NCI-H748 treated with DMSO at 0.1 percent for 48 hours (cell line): ENCODE results near the gene MRGPRD.
A peak's percentile ranks its signal among the peaks of the same experiment; 100 is the strongest.

Experiments
- DNase-seq: peaks from one replicate; lab custom pipeline; 2025; lab: John Stamatoyannopoulos, UW

Gene MRGPRD

DNA sequence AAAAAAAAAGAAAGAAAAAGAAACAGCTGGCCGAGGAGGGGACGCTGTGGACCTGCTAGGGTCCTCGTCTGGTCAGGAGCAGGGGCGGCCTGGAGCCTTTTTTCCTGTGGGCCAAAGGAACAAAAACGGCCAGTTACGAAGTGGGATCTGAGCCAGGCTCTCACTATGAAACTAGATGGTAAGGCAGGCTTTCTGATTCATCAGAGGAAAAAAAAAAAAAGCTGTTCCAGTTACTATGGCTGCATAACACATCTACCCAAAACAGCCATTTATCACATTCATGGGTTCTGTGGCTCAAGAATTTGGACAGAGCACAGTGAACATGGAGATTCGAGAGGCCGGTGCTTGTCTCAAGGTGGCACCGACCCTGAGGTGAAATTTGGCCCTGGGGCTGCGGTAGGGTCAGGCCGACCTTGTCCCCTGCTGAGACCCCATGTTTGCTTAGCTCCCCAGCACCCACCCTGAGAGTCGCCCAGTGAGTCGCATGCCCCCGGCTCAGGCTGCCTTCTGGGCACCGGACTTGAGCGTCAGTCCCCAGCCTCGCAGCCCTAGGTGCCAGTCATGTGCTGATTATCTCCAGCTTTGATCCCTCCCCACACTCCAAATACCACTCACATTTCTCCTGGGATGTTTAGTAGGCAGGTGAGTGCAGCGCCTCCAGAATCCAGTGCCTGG, 34.2 kb downstream of the MRGPRD start:
- no peak for DNase-seq

DNA sequence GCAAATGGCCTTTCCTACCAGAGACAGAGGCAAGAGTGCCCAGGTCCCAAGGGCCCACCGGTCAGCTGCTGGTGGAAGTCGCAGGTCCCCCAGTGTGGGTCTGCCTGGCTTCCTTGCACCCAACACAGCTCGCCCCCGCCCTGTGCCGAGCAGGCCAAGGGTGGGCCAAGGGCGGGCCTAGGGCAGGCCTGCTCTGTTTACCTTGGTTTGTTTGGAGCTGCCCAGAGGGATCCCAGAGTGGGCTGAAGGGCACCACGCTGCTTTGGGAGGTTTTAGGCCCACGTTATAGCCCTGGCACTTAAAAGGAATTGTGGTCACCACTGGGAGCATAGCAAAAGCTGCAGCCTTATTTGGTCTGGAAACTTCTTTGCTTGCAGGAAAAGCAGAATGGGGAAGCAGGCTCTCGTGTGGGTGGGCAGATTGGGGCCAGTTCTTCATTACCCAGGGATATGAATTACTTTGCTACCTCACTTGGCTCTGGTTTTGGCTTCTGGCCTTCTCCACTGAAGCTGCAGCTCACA, 38.0 kb downstream of the MRGPRD start:
- DNase-seq: no peak

- DNase-seq: no peak
Observed at GRCh38 chr11:68942095-68942620, 38.6 kb downstream of the MRGPRD start.

- DNase-seq: no peak
Observed at GRCh38 chr11:68941324-68942094, 39.3 kb downstream of the MRGPRD start.

- DNase-seq: no peak
Observed at GRCh38 chr11:68940651-68941323, 40.0 kb downstream of the MRGPRD start.

GRCh38 chr11:68939583-68940555, 40.9 kb downstream of the MRGPRD start:
- DNase-seq: no peak

DNA sequence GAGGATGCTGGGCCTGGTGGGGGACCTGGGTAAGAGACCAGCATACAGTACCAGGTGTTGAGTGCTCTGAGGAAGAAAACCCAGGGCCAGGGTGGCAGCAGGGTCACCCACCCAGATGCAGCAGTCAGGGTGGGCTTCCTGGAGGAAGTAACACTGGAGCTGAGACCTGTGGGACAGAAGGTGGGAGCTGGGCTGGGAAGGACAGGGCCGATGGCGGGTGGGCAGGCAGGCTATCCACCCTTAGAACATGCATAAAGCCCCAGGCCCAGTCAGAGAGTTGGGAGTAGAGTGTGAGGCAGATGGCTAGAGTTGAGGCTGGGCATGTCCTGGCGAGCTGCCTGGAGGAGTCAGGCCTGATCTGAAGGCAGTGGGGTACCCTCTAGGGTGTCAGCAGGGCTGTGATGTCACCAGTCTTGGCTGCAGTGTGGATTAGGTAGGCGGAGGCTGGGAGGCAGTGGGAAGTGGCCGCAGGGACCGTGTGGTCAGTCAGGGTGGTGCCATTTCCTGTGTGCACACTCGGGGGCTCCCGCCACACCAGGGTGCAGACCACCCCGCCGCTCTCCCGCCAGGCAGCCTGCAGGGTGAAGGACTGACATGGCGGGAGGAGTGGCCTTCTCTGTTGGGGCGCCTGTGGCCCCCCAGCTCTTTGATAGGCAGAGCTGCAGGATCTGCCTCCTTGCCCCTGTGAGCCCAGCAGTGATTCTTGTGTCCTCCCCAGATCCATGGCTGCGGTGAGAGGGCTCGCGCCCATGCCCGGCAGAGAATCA, 41.8 kb downstream of the MRGPRD start:
- DNase-seq: no peak

DNA sequence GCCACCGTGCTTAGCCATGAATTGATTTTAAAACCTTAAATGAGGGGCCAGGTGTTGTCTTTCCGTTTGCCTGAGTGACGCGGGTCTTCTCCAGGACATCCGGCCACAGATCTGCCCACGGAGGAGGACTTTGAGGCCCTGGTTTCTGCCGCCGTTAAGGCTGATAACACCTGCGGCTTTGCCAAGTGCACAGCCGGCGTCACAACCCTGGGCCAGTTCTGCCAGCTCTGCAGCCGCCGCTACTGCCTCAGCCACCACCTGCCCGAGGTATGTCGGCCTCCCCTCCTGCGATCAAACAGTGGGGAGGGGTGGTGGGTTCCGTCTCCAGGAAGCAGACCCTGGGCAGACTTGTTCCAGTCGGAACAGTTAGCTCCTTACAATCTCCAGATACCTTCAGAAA, 42.7 kb downstream of the MRGPRD start:
- no peak for DNase-seq

DNA sequence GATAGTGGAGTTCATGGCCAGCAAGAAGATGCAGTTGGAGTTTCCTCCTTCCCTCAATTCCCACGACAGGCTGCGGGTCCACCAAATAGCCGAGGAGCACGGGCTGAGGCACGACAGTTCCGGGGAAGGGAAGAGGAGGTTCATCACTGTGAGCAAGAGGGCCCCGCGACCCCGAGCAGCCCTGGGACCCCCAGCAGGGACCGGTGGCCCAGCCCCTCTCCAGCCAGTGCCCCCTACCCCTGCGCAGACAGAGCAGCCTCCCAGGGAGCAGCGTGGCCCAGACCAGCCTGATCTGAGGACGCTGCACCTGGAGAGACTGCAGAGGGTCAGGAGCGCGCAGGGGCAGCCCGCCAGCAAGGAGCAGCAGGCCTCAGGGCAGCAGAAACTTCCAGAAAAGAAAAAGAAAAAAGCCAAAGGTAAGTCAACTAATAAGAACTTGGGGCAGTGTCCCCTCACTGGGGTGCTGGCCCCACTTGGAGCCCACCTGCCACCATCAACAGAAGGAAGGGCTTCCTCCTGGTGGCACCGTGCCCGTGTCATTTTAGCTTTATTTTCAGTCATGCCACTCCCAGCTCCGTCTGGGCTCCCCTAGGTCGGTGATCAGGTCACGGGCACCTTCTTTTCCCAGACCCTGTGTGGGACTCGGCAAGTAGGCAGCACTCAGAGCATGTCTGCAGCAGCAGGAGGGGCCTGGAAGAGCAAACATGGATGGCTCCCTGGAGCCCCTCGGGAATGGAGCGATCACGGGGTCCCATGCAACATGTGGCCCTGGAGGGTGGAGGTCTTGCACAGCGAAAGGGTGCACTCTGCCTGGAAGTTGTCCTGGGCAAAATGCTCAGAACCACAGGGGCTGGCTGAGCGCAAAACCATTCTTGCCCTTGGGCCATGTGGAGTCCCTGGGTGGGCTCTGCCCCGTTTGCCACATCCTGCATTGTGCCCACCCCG, 43.8 kb downstream of the MRGPRD start:
- DNase-seq: no peak

DNA sequence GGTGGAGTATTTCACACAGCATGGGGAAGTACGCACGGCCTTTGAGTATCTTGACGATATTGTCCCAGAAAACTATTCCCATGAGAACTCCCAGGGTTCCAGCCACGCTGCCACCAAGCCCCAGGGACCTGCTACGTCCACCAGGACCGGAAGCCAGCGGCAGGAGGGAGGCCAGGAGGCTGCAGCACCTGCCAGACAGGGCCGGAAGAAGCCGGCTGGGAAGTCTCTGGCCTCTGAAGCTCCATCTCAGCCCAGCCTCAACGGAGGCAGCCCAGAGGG, 44.5 kb downstream of the MRGPRD start:
- no peak for DNase-seq

- DNase-seq: no peak
Observed at GRCh38 chr11:68935516-68936357, 45.0 kb downstream of the MRGPRD start.

DNA sequence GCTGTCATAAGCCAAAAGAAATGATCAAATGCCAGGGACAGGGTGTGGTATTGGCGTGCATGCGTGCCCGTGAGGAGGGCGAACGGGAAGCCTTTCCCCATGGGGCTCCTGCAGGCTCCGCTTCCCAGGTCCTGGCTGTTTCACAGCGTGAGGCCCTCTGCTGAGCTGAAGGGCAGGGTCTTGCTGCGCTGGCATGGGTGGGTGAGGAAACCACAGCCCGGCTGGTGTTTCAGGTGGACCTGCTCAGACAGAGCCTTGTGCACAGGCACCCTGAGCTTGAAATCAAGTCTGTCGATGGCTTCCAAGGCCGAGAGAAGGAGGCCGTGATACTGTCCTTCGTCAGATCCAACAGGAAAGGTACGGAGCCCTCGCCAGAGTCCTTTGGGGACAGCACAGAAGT, 45.7 kb downstream of the MRGPRD start:
- no peak for DNase-seq

DNA sequence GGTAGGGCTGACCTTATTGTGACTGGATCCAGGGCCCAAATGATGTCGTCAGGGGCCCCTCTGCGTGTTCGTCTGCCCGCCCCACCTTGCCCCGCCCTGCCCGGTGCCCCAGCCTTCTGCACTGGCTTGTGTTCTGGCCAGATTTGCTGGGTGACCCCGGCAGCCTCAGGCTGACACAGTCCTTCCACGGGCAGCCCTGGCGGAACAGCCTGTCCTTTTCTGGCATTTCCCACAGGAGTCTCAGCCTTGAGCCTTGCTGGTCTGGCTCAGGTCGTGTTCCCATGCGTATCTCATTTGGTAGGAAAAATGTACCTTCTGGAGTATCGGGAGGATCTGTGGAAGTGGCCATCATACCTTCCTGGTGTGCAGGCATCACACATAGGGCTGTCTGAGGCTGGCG, 46.1 kb downstream of the MRGPRD start:
- DNase-seq: no peak

DNA sequence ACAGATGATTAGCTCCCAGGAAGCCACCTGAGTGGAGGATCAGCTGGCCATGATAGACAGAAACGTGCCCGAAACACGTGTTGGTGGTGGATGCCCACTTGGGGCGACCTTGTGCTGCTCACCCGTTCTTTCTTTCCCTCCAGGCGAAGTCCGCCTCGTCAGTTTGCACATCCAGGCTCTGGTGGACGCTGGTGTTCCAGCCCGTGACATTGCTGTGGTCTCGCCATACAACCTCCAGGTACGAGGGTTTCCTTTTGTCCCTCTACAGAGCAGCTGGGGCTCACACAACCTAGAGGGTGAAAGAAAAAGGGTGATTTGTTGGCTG, 46.5 kb downstream of the MRGPRD start:
- DNase-seq: no peak

- peak; percentile 71 for DNase-seq
Observed at GRCh38 chr11:68933605-68934320, 47.0 kb downstream of the MRGPRD start.

GRCh38 chr11:68932933-68933577, 47.7 kb downstream of the MRGPRD start:
- no peak for DNase-seq

DNA sequence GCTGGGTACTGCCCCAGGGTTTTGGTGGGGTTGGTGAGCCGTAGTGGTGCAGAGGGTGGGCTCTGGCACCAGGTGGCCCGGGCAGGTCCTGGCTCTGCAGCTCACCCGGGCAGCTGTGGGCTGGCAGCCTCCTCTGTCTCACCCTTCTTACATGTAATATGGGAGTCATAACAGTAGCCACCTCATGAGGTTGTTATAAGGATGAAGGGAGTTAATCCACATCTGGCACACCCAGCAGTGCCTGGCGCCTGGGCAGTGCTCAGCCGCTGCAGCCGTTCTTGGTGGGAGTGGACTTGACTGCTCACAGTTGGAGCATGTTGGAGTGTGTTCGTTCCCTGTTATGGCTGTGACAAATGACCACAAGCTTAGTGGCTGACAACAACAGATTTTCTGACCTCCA, 48.4 kb downstream of the MRGPRD start:
- DNase-seq: no peak

GRCh38 chr11:68931911-68932310, 48.9 kb downstream of the MRGPRD start:
- DNase-seq: no peak
